ENCODE measurements around the gene ABCA1.
"Not testable (repeated sequence)": the region's sequence is repeated elsewhere in the genome, so short reads cannot be mapped to it uniquely, and the experiment has no call there.

The ABCA1 gene

DNA sequence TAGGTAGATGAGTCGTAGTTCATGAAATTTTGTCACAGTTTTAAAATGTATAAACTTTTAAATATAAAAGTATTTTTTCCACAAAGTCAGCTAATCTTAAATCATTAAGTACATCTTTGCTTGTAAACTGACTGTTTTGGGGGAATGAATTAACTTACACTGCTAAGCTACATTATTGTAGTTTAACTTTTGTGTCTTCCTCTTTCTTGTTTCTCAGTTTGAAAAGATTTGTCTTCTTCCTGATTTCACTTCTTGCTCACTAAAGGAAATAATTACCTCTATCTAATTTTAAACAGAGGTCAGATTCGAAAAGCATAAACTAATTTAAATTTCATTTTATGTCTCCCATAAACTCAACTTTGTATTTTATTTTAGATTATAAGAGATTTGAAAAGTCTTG lies 158.3 kb downstream of the ABCA1 start:
- DNase-seq (ENCODE audit: low read depth in 2 of 2), result no peak

DNA sequence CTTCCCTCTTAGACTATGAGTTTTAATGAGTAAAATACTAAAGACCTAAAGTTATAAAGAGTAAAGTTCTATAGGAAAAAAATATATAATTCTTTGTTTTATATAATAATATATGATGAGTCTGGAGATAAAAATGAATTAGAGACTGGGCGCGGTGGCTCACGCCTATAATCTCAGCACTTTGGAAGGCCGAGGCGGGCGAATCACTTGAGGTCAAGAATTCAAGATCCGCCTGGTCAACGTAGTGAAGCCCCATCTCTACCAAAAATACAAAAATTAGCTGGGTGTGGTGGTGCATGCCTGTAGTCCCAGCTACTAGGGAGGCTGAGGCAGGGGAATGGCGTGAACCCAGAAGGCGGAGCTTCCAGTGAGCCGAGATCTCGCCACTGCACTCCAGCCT lies 158.9 kb downstream of the ABCA1 start:
- not testable (repeated sequence) for DNase-seq (ENCODE audit: low read depth in 2 of 2)

DNA sequence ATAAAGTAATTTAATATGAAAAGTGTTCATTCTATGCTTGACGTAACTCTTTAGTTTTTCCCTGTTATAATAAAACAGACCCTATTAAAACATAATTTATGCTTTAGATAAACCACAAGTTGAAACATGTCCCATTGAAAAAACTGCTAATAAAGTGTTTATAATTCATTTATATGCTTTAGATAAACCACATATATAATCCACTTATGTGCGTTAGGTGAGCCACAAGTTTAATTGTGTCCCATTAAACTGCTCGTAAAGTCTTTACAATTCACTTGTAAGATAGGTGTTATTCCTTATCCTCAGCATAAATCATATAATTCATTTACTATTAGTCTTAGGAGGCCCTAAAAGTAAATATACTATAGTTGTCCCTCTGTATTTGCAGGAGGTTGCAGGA lies 160.4 kb downstream of the ABCA1 start:
- no peak for DNase-seq (ENCODE audit: low read depth in 2 of 2)

DNA sequence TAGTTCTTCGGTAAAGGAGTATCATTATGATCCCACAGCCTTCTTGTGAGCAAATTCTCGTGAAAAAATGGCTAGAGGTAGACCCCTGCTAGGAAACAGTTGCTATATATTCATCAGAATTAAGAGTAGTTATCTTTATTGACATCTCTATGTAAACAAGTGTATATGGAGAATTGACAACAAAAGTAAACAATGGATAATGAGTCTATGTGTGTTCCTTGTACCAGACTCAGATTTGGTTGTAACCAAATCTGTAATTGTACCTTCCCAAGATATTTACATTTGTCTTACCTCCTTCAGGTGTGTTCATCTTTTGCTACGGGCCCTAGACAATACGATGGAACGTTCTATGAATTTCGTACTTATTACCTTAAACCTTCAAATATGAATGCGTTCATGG lies 161.9 kb downstream of the ABCA1 start:
- DNase-seq (ENCODE audit: low read depth in 2 of 2), result no peak

DNA sequence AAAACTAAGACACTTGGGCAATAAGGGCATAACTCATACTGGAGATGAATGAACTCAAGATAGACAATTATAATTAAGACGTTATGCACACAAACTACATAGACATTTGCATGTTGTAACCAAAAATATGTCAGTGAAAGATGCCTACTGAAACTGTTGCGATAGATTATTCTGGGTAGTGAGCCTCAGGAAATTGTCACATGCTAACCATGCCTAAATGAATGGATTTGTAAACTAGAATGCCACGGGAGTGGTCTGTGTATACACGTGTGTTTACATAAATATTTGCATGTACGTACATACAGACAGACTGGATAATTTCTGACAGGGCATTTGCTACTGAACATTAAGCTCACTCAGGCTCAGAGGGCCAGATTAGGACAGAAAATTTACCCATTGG lies 162.8 kb downstream of the ABCA1 start:
- DNase-seq (ENCODE audit: low read depth in 2 of 2), result no peak

DNA sequence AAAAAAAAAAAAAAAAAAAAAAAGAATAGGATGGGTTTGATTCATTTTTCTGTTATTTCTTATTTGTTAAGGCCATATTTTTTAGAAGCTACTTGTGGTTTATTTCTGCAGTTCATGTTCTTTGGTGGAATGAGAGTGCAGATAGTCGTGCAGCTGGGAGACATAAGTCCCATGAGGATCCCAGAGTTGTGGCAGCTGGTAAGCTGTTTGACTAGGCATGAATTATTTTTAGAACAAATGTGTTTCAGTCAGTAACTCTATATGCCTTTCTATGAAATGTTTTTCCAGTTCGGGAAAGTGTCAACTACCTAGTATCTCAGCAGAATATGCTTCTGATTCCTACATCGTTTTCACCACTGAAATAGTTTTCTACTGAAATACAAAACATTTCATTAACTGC lies 169.0 kb downstream of the ABCA1 start:
- DNase-seq (ENCODE audit: low read depth in 2 of 2), result no peak

DNA sequence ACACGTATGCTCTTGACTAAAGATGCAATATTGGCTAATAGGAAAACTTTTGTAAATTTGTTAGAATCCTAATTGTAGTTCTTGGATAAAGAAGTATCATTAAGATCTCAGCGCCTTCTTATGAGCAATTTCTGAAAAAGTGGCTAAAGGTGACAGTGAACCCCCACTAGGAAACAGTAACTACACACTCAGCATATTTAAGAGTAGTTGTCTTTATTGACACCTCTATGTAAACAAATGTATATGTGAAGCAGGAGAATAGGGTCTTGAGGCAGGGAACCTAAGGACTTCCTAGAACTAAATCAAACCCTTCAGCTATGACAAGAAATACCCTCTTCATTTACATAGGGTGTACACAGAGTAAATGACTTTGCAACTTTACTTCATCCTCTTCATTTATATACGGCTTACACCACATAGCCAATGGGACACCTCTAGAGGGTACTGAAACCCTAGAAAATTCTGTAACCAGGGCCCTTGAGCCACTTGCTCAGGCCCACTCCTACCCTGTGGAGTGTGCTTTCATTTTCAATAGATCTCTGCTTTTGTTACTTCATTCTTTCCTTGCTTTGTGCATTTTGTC lies 177.7 kb downstream of the ABCA1 start:
- DNase-seq (ENCODE audit: low read depth in 2 of 2), result no peak

DNA sequence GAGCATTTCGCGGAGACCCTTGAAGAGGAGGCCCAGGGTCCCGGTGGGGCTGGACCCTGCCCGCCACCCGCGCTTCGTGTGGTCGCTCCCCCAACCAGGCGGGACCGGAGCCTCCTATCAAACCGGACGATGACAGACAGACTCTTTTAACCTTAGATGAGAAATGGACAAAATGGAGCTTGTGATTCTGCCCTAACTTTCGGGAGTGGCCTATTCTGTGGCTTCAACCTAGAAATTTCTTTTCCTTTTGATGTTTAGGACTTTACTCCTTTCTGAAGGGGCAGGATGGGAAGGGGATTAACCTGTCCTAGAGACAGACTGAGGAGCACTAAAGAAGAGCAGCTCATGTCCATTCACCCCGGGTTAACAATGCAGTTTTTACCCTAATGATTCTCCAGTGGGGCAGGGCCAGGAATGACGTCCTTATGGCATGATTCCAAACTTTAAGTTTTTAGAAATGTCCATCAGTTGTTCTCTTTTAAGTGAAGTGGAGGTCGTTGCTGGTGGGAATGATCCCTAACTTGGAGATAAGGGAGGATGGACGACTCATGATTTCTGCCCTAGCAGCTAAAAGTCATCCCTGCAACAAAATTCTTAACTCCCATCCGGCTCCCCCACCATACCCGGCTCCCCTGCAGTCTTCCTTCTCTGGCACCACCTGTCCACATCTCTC lies 179.5 kb downstream of the ABCA1 start:
- DNase-seq (ENCODE audit: low read depth in 2 of 2), result no peak

DNA sequence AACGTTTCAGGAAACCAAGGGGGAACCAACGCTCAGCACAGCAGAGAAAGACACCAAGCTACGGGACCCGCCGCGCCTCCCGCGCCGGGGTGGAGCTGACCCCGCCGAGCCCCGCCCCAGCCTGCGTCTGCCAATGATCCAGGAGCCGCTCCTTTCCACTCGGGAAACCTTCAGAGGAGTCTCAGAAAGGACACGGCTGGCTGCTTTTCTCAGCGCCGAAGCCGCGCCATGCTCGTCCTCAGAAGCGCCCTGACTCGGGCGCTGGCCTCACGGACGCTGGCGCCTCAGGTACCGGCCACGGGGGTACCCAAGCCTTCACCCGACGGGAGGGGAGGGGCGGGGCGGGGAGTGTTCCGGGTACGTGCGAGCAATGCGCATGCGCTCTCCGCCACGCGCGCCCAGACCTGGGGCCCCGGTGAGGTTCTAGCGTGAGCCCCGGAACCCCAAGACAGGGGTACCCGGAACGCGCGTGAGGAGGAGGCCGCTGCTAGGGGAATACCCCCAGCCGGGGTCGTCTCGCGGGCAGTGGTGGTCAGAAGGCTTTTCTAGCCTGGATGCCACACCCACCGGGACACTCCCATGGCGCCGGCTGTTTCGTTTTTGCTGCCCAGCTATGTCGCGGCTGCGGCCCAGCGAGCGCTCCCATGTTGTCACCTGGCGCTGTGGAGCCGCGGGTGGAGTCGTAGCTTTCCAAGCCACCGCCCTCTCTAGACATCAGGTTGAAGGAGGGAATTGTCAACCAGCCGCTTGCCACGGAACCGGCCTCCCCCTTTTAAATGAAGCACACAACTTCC lies 180.2 kb downstream of the ABCA1 start, which contains the start of gene NIPSNAP3A:
NIPSNAP3A (plus strand) TSS at position 119 of the 794 bp plus-strand sequence; CDS start at position 229, 110 bp downstream.
- peak; percentile 42 to 44 for DNase-seq (ENCODE audit: low read depth in 2 of 2)

DNA sequence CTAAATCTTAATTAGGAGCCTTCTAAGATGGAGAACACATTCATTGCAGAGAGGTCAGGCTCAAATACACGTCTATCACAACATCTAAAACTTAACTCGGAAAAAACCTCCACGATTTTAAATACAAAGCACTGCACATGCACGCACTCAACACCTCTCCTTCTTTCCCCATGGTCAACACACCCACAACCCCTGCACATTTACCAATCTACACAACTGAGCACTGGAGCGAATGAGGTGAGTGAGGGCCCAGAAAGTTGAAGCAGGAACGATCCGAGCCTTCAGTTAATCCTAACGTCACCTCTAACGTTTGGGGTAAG lies 180.8 kb downstream of the ABCA1 start:
- DNase-seq (ENCODE audit: low read depth in 2 of 2), result no peak

DNA sequence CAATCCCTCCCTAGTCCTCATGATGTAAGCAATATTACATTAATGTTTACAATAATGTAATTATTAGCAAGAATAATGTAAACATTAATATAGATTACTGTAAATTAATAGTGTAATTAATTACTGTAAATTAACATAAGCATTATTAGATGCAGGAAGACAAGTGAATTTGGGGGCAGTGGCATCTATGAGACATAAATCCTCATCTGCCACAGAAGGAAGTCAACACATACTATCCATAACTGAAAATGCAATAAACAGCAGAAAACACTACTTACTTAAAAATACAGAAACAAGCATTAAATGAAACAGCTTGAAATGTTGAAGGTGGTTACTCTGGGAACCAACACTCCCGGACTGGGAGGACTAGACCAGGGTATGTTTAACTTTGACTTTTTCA lies 181.2 kb downstream of the ABCA1 start:
- DNase-seq (ENCODE audit: low read depth in 2 of 2), result no peak

DNA sequence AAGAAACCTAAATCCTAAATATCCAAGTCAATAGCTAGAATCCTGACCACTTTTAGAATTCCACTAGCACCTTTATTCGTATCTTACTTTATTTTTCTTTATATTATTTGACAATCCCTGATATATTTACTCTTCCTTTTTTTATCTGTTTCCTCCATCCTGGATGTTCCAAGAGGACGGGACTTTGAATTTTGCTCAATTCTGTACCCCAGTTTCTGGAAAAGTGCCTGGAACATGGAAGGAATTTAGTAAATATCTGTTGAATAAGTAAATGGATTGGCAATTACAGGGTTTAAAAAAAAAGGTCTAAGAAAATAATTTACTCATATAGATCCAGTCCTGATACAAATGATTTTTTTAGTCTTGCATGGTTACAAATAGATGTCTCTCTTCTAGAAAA lies 181.7 kb downstream of the ABCA1 start:
- DNase-seq (ENCODE audit: low read depth in 2 of 2), result no peak

DNA sequence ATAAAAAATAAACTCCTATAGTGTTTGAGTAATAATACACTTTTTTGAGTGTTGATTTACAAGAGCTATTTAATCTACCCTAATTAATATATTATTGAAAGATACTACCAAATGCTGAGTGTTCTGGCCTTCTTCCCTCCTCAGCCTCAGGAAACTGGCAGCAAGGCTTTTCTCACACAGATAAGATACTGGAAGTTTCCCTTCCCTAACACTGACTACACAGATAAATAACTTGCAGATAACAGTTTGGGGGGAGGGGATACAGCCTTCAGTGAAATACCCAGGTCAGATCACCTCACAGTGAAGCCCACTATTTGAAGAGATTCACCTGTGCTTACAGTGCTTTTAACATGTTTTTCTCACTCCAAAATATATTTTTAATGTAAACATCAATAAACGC lies 182.1 kb downstream of the ABCA1 start:
- no peak for DNase-seq (ENCODE audit: low read depth in 2 of 2)

DNA sequence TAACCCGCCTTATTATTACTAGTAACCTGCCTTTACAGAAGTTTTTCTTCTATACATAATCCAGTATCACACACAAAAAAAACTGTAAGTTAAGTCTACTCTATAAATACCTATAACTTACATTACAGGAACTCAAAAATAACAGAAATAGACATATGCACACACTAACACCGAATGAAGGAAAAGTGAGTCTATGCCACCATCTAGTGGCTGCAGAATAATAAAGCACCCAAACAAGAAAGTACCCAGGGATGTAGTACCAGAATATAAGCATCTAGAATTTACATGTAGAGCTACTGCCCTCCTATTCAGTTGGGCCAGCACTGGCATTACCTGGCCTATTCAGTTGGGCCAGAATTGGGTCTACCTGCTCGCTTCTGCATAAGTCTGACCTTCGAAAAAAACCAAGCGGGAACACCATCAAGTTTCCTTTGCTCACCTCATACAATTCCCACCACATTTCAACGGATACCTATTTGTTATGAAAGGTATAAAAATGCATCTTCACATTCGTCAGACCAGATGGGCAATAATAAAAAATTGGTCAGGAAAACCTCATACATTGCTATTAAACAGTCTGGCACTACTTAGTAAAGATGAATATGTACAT lies 184.5 kb downstream of the ABCA1 start:
- peak; percentile 44 to 51 for DNase-seq (ENCODE audit: low read depth in 2 of 2)

DNA sequence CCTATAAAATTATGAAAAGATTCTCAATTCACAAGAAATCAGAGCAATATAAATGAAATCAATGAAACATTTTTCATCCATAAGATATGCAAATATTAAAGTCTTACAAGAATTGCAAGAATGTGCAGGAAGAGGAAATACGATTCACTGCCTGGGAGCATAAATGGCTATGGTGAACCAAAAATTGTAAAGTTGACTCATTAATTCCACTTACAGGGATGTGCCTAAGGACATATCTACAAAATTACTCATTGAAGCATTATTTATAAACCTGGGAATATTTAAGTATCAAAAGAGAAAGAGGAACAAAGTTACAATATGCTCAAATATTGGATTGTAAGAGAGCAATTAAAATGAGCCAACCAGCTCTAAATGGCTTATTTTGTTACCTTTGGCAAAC lies 187.3 kb downstream of the ABCA1 start:
- DNase-seq (ENCODE audit: low read depth in 2 of 2), result peak; percentile 43 to 53

DNA sequence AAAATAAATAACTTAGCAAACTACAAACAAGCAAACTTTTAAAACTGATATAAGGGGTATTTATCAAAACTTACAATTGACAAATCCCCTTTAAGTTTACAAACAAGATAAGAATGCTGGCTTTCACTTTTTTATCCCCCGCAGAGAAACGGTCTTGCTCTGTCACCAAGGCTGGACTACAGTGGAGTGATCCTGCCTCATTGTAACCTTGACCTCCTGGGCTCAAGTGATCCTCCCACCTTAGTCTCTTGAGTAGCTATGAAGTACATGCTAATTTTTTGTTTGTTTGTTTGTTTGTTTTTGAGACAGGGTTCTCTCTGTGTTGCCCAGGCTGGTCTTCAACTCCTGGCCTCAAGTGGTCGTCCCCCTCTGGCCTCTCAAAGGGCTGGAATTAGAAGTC lies 189.5 kb downstream of the ABCA1 start:
- DNase-seq (ENCODE audit: low read depth in 2 of 2), result no peak

Measured in fibroblast of skin of left quadriceps (primary cell).